IPS-NIHi11 (cell line): ENCODE results near the gene CYP2F1.
"Not testable (repeated sequence)": the region's sequence is repeated elsewhere in the genome, so short reads cannot be mapped to it uniquely, and the experiment has no call there.

ENCODE experiments used
- DNase-seq: peaks from one replicate; pipeline ENCODE4 v3.0.0; 2012; ENCODE audit warnings: mixed read lengths, low spot score

The CYP2F1 gene

GRCh38 chr19:41114132-41114531 is at the start of gene CYP2F1:
Gene CYP2F1, plus strand, starts transcription at chr19:41114432. Its CDS starts 1,757 bp downstream, at chr19:41116189.
- DNase-seq: no peak

GRCh38 chr19:41064974-41065569 is 49.2 kb upstream of the CYP2F1 start:
- peak; percentile 67 for DNase-seq

- no peak for DNase-seq
Observed at GRCh38 chr19:41076286-41076685, 37.9 kb upstream of the CYP2F1 start.

- no peak for DNase-seq
Observed at GRCh38 chr19:41083516-41083915, 30.7 kb upstream of the CYP2F1 start.

- DNase-seq: no peak
Observed at GRCh38 chr19:41085748-41086415, 28.4 kb upstream of the CYP2F1 start.

- DNase-seq: no peak
Observed at GRCh38 chr19:41088151-41088550, 26.1 kb upstream of the CYP2F1 start, which contains the start of gene CYP2A13. Gene CYP2A13, plus strand, starts transcription at chr19:41088451. Its CDS starts 21 bp downstream, at chr19:41088472.

- peak; percentile 70 for DNase-seq
Observed at GRCh38 chr19:41089959-41090358, 24.3 kb upstream of the CYP2F1 start.

- peak; percentile 67 for DNase-seq
Observed at GRCh38 chr19:41095703-41096102, 18.5 kb upstream of the CYP2F1 start.

GRCh38 chr19:41096353-41096752 is 17.9 kb upstream of the CYP2F1 start:
- DNase-seq: peak; percentile 42

GRCh38 chr19:41097302-41097701 is 16.9 kb upstream of the CYP2F1 start:
- DNase-seq: no peak

- no peak for DNase-seq
Observed at GRCh38 chr19:41098762-41099161, 15.5 kb upstream of the CYP2F1 start.

- DNase-seq: not testable (repeated sequence)
Observed at GRCh38 chr19:41102210-41102609, 12.0 kb upstream of the CYP2F1 start.

GRCh38 chr19:41106177-41106576 is 8.1 kb upstream of the CYP2F1 start:
- DNase-seq: no peak

GRCh38 chr19:41111296-41111695 is 2.9 kb upstream of the CYP2F1 start:
- no peak for DNase-seq

- no peak for DNase-seq
Observed at GRCh38 chr19:41111750-41112295, 2.4 kb upstream of the CYP2F1 start.

- no peak for DNase-seq
Observed at GRCh38 chr19:41112728-41113290, 1.4 kb upstream of the CYP2F1 start.

- DNase-seq: no peak
Observed at GRCh38 chr19:41116261-41116660, 2.0 kb downstream of the CYP2F1 start.

- not testable (repeated sequence) for DNase-seq
Observed at GRCh38 chr19:41120929-41121911, 7.0 kb downstream of the CYP2F1 start.

GRCh38 chr19:41122846-41123245 is 8.6 kb downstream of the CYP2F1 start:
- not testable (repeated sequence) for DNase-seq

GRCh38 chr19:41123716-41124294 is 9.6 kb downstream of the CYP2F1 start:
- no peak for DNase-seq

GRCh38 chr19:41126765-41127203 is 12.6 kb downstream of the CYP2F1 start:
- not testable (repeated sequence) for DNase-seq
